NCI-H146 (cell line): Measurements from ENCODE around the gene TMEM240.
"Not testable (repeated sequence)": the region's sequence is repeated elsewhere in the genome, so short reads cannot be mapped to it uniquely, and the experiment has no call there.

ENCODE experiments used
- DNase-seq: peaks from one replicate; lab custom pipeline; 2025; lab: John Stamatoyannopoulos, UW

TMEM240 gene

GRCh38 chr1:1540818-1541628 is 599 bp upstream of the TMEM240 start:
- no peak for DNase-seq

GRCh38 chr1:1539310-1540089 is 924 bp downstream of the TMEM240 start:
- peak; percentile 18 for DNase-seq

- DNase-seq: no peak
Observed at GRCh38 chr1:1538989-1539309, 1.5 kb downstream of the TMEM240 start.

GRCh38 chr1:1538334-1538733 is 2.1 kb downstream of the TMEM240 start:
- DNase-seq: no peak

- DNase-seq: no peak
Observed at GRCh38 chr1:1537626-1538250, 2.7 kb downstream of the TMEM240 start.

GRCh38 chr1:1536938-1537546 is 3.4 kb downstream of the TMEM240 start:
- DNase-seq: no peak

- DNase-seq: no peak
Observed at GRCh38 chr1:1536019-1536937, 4.1 kb downstream of the TMEM240 start.

GRCh38 chr1:1535201-1536018 is 5.0 kb downstream of the TMEM240 start:
- no peak for DNase-seq

GRCh38 chr1:1534401-1535154 is 5.8 kb downstream of the TMEM240 start:
- no peak for DNase-seq

- not testable (repeated sequence) for DNase-seq
Observed at GRCh38 chr1:1533894-1534291, 6.5 kb downstream of the TMEM240 start.

- not testable (repeated sequence) for DNase-seq
Observed at GRCh38 chr1:1533176-1533893, 7.1 kb downstream of the TMEM240 start.

GRCh38 chr1:1531947-1532346 is 8.5 kb downstream of the TMEM240 start:
- DNase-seq: no peak

GRCh38 chr1:1529936-1530335 is 10.5 kb downstream of the TMEM240 start:
- no peak for DNase-seq

- no peak for DNase-seq
Observed at GRCh38 chr1:1529321-1529720, 11.1 kb downstream of the TMEM240 start.

- no peak for DNase-seq
Observed at GRCh38 chr1:1528301-1529267, 11.8 kb downstream of the TMEM240 start.

GRCh38 chr1:1527092-1527816 is 13.2 kb downstream of the TMEM240 start:
- no peak for DNase-seq

- not testable (repeated sequence) for DNase-seq
Observed at GRCh38 chr1:1526476-1526875, 13.9 kb downstream of the TMEM240 start.
